ENCODE measurements around the gene FOXP1.
A peak's percentile ranks its signal among the peaks of the same experiment; 100 is the strongest.

Gene FOXP1

DNA sequence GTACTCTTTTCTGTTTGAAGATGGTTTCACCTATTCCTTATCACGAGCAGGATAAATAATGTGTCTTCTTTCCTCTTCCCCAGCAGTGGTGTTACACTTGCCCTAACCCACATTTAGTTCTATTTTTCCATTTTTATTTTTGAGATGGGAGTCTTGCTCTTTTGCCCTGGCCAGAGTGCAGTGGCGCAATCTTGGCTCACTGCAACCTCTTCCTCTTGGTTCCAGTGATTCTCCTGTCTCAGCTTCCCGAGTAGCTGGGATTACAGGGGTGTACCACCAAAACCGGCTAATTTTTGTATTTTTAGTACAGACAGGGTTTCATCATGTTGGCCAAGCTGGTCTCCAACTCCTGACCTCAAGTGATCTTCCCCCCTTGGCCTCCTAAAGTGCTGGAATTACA lies 372.4 kb downstream of the FOXP1 start:
- DNase-seq (ENCODE audit: low spot score), result no peak

DNA sequence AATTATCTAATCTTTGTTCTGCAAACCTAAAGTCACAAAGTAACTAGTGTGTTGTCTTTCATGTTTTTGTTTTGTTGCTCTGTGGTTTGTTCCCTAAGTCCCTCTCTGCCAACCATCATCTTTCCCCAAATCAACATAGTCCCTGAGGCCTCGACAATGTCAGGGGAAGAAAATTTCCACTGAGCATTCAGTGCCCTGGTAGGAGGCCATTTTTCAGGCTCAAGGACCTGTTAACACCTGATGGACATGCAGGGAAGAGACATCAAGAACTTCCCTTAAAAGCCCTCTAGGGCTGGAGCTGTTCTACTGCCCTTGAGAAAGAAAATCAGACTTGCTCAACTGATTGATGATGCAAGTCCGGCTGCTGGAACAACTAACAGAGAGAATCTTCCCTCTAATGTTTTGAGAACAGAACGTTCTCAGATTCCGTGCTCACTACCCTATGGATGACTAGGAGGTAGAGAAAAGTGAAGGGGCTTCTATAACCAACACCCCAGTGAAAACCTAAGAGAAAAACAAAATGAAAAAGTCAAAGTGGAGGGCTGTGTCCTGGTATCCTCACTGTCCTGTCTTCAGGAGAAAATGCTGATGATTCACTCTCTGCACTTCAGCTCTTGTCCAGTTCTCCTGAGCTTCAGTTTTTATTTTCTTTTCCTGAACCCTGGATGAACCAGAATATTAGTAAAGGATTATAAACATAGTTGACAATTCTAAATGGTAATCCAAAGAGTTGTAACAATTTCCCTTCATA lies 373.1 kb downstream of the FOXP1 start:
- DNase-seq (ENCODE audit: low spot score), result no peak

DNA sequence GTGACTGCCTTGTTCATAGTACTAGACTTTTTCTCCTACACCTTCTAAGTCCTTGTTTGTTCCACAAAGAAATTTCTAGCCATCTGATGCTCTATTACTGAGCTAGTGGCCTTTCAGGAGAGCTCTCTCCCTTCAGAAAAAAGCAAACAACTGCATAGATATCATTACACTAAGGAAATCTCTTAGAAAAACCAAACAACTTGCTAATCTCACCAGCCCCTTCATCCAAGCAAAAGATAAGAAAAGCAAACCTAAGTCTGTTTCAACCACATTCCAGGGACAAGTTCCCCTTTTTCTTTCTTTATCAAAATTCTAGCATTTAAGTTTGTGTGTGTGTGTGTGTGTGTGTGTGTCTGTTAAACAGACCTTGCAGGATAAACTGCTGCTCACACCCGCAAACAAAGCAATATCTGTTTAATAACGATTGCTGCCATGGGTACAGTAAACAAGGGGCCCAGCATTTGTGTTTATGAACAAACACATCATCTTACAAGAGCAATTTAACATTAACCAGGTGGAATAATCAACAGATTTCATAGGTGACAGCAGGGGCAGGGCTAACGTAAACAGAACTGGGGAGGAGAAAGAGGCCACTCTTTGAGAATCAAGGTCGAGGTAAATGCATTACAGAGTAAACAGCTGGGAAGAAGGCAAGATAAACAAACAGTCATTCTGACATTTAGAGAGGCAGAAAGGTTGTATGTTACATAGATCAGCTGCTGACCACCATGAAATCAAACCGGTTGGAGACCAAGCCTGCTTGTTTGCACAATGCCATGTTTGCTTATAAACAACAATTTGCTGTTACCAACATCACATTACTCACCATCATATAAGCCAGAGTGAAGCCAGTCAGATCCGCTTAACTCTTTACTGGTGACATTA lies 375.1 kb downstream of the FOXP1 start:
- no peak for DNase-seq (ENCODE audit: low spot score)

DNA sequence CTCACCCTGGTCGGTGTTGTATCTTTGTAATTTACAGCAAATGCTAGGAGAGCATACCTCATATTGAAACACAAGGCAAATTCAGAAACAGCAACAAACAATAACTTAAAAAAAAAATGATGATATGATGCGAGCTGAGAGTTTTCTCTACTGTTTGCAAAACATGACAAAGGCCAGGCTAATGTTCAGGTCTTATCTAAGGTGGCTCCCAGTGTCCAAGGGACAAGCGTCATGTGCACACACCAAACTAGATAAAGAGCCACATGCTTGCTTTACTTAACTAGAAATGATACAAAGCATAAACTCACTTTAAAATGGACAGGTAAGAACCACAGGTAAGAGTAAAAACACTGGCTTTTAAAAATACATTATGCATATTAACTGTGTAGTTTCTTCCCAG lies 375.9 kb downstream of the FOXP1 start:
- DNase-seq (ENCODE audit: low spot score), result no peak

DNA sequence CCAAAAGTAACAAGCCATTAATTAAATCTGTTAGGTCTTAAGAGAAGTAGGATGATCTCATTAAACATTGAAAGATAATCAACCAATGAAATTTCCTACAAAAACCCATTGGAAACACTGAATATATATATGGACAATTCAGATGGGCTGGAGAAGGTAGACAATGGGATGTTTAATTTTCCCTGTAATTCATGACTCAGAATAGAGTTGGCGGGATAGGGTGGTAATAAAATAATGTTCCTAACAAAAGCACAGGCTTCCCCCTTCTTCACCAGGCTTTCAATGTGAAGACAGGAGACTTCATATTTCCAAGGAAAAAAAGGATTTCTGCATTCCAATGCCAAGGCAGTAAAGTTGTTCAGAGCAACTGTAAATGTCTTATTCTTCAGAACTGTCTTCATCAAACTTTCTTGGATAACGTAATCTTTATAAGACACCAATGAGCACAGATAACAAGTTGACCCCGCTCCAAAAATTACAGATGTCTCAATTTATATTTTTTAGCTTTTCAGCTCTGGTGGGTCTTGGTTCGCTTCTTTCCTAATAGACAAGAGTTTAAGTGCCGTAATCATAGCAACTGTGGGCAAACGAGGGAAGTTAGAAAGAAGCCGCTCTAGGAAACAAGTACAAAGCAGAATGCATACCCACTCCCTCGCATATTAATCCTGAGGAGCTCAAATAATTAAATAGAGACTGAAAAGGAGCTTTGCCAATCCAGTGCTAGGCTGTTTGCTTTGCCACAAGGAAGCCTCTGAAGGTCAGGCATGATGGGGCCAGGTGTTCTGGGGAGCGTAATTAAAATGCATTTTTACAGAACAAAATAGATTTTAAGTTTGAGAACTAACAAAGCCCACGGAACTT lies 377.0 kb downstream of the FOXP1 start:
- peak; percentile 14 for DNase-seq (ENCODE audit: low spot score)

DNA sequence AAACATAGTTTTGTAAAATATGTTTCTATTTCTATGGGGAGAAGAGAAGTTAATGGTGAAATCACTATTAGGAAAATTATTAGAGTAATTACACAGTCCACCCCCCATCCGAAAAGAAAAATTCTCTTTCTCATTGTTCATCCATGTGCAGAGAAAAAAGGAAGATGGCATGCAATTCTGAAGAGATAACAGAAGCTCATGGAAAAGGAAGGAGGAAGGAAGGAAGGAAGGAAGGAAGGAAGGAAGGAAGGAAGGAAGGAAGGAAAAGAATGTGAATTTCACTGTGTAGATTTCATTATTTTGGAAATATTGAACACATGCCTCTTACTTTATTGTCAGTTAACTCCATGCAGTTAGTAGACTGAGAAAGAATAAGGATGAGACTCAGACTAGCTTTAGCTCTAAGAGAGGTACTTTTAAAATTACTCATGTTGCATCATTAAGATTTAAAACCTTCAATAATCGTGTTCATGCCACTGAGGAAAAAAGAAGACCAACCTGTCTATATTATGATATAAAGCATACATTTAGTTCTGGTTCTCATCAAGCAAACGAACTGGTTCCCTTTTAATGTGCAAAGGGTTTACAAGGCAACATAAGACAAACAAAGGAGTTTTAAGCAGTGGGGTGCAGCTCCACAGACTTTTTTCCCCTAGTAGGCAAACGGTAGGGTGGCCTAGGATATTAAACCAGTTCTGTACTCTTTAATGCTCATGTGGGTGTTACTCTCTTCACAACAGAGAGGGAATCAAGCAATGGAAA lies 379.6 kb downstream of the FOXP1 start:
- no peak for DNase-seq (ENCODE audit: low spot score)

DNA sequence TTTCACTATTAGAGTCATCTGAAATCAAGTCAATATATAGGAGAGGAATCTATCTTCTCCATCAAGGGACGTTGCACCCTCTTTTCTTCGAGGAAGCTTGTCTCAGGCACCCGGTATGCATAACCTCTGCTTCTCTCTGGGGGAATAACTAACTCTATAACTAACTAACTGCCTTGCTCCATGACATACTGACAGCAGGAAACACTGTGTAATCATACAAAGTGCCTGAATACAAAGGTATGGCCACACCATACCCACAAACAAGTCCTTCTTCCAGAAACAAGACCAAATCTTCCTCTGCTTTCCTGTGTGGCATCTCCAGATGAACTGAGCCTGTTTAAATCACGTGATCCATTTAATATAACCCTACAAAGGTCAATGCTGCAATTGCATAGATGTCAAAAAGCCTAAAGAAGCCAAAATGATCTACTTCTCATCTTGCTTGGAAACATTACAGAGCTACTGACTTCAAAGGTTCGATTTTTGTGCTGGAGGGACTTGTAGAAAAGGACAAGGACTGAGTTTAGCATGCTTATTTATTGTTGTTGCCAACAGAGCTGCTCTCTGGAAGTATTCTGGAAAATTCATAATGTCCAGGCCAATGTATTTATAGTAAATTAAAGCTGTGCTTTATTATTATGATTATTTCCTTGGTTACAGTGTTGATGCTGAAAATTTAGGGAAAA lies 380.5 kb downstream of the FOXP1 start:
- DNase-seq (ENCODE audit: low spot score), result no peak

DNA sequence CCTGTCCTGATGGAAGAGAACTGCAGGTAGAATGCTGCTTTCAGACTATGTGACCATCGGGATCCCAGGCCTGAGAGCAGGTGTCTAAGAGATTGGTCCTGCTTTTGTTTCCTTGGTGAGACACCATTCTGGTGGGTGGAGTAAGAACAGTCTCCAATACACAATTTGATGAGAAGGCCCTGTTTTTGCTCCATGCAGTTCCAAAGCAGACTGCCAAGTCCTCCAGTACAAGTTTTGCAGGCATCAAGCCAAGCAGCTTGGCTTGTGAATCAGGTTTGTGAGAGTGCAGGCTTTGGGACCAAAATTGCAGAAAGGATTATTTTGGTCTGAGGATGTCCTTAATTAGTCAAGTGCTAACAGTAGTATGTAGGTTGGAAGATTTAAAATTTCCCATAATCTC lies 381.6 kb downstream of the FOXP1 start:
- peak; percentile 83 for DNase-seq (ENCODE audit: low spot score)

DNA sequence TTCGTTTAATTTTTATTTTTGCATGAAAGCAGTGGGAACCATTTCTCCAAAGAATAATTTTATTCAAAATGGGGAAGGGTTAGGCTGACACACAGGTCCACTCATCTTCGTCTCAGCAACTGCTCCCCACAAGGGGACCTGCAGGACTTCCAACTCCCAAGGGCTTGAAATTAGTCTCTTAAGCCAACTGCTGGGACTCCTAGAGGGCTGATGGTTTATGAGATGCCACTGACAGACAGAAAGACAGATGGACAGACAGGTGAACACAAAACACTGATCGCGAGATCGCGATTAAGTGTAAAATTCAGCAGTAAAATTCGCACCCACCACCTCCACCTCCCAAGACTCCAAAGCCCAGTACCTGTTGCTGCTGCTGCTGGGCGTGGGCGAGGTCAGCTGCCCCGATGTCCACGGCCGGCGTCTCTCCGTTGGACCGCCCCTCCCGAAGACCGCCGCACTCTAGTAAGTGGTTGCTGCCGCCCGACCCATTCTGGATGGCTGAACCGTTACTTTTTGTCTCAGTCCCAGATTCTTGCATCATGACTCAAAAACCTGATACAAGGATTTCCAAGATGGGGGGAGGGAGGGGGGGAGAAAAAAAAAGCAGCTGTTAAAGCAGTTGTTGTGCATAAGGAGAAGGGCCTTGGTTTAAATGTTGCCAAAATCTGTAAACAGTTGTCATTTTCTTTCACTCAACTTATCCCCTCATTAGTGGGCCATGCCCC lies 385.5 kb downstream of the FOXP1 start:
- no peak for DNase-seq (ENCODE audit: low spot score)

DNA sequence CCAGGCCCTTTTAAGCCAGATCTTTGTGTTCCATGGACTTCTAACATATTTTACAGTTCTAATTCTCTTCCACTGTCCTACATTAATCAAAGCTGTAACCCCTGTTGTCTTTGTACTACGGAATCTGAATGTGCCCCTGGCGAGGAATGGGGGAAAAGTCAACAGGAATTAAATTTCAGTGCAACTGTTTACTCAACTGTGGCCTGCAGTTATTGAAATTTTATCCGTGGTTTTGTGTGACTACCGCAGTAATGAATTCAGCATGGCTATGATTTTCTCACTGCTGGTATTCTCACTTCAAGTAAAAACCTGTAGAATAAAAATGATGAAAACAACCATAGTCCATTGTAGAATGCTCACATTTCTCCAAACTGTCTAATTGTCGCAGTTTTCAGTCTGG lies 388.0 kb downstream of the FOXP1 start:
- no peak for DNase-seq (ENCODE audit: low spot score)

DNA sequence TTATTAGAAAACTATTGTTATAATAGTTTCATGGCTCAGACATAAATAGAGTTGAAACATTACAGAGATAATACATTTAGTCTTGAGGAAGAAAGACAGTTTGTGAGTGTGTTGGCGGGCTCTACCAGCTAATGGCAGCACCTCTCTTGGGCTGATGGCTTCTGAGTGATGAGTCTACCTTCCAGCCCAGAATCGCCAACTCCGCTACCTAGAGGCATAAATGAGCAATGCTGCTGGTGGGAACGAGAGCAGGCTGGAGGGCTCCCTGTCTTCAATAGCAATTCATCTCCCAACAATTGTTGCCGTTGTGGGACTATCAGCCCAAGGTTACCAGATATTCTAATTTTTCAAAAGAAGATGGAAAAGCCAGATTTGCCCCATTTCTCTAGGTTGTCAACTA lies 388.7 kb downstream of the FOXP1 start:
- no peak for DNase-seq (ENCODE audit: low spot score)

DNA sequence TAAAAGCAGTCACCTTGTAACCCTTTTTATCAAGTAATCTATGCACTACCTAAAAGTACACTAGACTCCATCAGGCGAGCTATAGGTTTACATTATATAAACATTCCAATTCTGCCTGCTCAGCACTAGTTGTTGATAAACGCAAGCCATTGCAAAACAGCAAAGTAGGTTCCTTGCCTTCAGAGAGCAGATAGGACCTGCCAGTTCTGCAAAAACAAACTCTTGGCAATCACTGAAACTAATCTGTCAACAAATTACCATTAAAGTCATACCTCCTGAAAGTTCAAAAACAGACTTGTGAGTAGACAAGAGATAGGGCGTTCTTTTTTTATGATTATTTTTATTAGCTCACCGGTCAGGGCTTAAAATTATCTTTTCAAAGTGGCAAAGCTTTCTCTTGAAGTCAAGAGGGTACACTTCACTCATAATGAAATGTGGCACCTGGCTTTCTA lies 392.5 kb downstream of the FOXP1 start:
- no peak for DNase-seq (ENCODE audit: low spot score)

DNA sequence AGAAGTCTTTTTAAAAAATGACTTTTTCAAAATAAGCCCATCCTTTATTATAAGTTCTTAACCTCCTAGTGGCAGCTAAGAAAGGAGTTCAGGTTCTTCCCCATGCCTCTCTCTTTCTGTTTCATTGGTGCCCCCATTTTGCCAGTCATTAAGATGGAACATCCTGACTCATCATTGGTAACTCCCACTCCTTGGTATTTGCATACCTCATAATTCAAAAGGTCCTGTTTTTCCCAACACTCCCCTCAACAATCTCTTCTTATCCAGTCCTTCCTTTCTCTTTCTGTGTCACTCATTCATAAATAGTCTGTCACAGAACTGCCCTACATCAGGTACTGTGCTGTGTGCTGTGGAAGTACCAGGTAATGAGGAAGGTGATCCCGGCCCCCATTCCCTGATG lies 394.0 kb downstream of the FOXP1 start:
- DNase-seq (ENCODE audit: low spot score), result no peak

DNA sequence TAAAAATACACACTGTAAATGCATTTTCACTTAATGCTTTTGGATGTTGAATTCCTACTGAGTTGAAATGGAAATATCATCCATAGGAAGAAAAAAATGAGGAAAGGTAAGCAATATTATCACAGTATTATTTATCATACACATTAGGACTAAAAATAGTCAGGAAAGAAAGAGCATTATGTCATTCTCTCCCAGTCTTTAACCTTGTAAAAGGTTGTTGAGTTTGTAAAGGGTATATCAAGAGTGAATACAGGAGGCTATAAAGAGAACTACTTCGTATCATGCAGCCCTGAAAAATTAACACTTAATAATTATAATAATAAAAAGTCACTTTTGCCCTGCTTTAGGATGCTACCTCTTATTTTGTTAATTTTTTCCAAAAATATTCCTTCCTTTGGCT lies 395.8 kb downstream of the FOXP1 start:
- no peak for DNase-seq (ENCODE audit: low spot score)

DNA sequence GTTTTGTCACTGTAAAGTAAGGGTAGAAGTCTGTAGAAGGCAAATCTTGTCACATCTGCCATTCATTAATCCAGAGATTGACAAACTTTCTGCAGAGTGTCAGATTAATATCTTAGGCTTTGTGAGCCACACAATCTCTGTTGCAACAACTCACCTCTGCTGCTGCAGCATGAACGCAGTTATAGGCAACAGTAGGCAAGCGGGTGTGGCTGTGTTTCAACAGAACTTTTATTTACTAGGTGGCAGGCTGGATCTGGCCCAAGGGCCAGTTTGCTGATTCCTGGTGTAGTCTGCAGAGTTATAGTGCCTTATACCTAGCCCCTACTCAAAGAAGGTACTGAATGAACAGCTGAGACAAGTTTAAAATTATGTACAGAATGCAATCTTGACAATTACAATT lies 396.7 kb downstream of the FOXP1 start:
- DNase-seq (ENCODE audit: low spot score), result no peak

DNA sequence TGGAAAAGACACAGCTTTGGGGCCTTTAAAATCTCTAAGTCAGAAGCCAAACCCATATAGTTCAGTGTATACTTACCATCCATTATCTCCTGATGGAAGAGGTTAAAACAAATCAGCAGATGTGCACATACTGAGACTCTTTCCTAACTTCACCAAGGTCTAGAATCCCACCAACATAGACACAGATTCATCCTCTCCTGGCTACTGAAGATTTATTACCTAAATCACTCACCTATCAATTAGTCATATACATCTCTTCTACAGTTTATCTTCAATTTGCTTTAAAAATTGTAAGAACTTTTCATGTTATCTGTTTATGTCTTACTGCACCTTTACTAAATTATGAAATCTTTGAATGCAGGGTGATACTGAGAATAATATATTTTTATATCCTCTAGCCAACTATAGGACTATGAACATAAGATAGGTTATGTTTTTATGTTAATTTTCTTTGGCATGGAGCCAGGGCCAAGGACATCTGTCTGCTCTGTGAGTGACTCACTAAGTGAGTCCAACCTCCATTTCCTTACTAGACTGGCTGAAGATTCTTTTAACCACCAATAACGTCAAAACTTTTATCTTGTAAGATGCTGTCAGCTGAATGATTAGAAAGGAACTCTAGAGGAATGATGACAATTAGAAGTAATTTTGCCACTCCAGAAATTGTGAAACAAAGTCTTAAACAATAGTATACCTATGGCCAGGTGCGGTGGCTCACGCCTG lies 397.6 kb downstream of the FOXP1 start:
- no peak for DNase-seq (ENCODE audit: low spot score)

DNA sequence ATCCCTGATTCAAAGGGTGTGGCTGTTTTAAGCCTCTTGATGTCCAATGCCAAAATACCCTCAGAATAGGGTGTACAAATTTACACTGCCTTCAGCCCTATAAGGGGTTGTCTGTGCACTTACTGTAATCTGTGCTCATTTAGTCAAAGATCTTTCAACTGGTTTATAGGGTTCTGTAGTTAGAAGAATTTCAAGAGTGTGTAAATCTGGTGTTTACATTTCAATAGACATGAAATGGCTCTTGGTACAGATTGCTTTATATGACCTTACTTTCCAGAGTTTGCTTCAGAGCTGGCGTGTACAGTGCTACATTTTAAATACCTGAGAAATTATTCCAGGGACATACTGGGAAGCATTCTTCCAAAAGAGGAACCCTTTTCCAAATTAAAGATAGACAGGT lies 399.3 kb downstream of the FOXP1 start:
- no peak for DNase-seq (ENCODE audit: low spot score)

DNA sequence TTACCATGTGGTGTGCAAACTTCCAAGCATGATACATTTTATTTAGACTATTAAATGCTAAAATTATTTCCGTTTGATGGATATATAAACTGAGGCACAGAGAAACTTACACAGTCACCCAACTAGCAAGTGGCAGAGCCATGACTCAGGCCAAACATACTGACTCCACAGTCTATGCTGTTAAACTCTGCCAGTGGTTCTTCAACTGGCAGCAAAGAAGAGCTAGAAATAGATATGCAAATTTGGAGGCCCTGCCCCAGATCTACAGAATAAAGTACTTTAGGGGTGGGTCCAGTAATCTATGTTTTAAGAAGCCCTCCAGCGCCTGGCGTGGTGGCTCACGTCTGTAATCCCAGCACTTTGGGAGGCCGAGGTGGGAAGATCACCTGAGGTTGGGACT lies 400.0 kb downstream of the FOXP1 start:
- no peak for DNase-seq (ENCODE audit: low spot score)

DNA sequence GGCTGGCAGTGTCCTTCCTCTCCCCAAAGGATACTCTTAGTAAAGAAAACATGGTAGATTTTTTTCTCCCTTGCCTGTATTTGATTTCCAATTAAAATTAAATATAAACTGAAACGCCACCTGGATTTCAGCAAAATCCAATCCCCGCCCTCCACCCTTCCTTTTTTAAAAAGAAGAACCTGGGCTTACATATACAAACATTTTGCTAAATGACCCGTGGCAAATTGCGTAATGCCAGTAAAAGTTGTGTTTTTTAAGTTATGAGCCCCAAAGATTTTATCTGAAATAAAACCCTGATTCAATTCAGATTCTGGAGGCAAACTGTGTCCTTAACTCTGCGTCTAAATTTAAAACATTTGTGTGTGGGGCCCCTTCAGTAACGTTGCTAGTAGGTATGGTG lies 403.0 kb downstream of the FOXP1 start:
- DNase-seq (ENCODE audit: low spot score), result no peak

DNA sequence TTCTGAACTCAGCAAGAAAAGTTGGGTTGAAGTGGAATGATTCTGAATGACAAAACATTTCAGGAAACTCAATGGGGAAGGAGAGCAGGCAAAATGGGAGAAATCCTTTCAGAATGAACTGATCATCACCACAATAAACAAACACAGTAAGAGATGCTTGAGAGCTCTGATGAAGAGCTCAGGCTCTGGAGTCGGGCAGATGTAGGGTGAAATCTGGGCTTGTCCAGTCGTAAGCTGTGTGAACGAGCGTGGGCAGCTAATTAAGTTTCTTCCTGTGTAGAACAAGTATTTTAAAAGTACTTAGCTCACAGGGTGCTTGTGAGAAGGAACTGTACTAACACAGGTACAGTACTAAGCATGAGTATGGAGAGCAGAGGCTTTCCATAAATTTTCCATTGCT lies 406.2 kb downstream of the FOXP1 start:
- no peak for DNase-seq (ENCODE audit: low spot score)
